ENCODE data around the gene TTLL5.

DNA sequence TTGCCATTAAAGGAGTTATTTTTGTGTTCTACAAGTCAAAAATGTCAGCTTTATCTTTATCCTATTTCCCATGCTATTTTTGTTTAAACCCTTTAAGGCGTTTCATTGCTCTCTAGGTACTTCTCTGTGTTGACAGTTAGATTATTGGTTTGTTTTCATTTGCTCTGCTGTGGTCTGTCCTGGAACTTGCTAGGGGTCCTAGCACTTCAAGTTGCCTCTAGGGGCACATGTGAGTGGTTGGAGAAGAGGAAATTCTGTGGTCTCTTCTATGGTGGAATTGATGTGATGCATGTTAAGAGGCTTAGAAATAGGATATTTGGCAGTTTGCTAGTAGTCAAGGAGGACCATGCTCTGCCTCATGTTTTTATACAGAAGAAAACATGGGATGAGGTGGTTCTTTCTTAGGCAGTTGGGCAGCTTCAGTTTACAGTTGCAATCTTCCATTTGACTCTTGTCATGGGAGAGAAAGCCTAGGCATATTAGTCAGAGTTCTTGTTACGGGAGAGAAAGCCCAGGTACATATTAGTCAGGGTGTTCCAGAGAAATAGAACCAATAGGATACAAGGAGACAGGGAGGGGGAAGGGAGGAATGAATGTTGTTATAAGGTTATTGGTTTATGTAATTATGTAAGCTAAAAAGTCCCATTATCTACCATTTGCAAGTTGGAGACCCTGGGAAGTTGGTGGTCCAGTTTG is 14.4 kb downstream of the TTLL5 start:
- TF ChIP-seq, protein P1, sequence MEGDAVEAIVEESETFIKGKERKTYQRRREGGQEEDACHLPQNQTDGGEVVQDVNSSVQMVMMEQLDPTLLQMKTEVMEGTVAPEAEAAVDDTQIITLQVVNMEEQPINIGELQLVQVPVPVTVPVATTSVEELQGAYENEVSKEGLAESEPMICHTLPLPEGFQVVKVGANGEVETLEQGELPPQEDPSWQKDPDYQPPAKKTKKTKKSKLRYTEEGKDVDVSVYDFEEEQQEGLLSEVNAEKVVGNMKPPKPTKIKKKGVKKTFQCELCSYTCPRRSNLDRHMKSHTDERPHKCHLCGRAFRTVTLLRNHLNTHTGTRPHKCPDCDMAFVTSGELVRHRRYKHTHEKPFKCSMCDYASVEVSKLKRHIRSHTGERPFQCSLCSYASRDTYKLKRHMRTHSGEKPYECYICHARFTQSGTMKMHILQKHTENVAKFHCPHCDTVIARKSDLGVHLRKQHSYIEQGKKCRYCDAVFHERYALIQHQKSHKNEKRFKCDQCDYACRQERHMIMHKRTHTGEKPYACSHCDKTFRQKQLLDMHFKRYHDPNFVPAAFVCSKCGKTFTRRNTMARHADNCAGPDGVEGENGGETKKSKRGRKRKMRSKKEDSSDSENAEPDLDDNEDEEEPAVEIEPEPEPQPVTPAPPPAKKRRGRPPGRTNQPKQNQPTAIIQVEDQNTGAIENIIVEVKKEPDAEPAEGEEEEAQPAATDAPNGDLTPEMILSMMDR (IDR thresholded peaks at IDR 0.05): no peak
- TF ChIP-seq HEYL (CRISPR knock-in tag; IDR thresholded peaks at IDR 0.05): no peak
- TF ChIP-seq POLR2A (IDR thresholded peaks at IDR 0.05; ENCODE audit: low read length): no peak
- no peak for TF ChIP-seq SMC3 (IDR thresholded peaks at IDR 0.05)
- no peak for TF ChIP-seq POLR2AphosphoS2 (conservative IDR thresholded peaks at IDR 0.05; ENCODE audit: low read length)
- no peak for TF ChIP-seq HOXA7 (CRISPR knock-in tag; IDR thresholded peaks at IDR 0.05)
- no peak for TF ChIP-seq ESRRA (IDR thresholded peaks at IDR 0.05; ENCODE audit: borderline replicate concordance, low read length)
- TF ChIP-seq TP53 (CRISPR knock-in tag; IDR thresholded peaks at IDR 0.05): no peak

All from A549 (cell line).